GM10248 (cell line): ENCODE results near the gene ACACA.

ENCODE experiments used
- CTCF ChIA-PET: fragments of 300-600 bp; sonication (Branson Sonifier 250); formaldehyde crosslinking; extraction: SDS; loops from one replicate; lab custom pipeline; 2021; ENCODE audit warnings: antibody characterized with exemption; lab: Yijun Ruan, JAX
- POLR2A ChIA-PET: fragments of 350-650 bp; sonication (Branson Sonifier 250); formaldehyde crosslinking; extraction: SDS; loops from one replicate; lab custom pipeline; 2020; ENCODE audit warnings: antibody characterized with exemption; lab: Yijun Ruan, JAX
- DNase-seq: peaks from one replicate; pipeline ENCODE4 v3.0.0; 2012; ENCODE audit errors: extremely low spot score
- TF ChIP-seq, protein P1 (sequence below): IDR thresholded peaks from 2 replicates; pipeline ENCODE4 v1.5.1; 2012; ENCODE audit warnings: mild to moderate bottlenecking, low read depth; ENCODE audit errors: extremely low read depth, missing control alignments, control extremely low read depth

Gene ACACA

DNA sequence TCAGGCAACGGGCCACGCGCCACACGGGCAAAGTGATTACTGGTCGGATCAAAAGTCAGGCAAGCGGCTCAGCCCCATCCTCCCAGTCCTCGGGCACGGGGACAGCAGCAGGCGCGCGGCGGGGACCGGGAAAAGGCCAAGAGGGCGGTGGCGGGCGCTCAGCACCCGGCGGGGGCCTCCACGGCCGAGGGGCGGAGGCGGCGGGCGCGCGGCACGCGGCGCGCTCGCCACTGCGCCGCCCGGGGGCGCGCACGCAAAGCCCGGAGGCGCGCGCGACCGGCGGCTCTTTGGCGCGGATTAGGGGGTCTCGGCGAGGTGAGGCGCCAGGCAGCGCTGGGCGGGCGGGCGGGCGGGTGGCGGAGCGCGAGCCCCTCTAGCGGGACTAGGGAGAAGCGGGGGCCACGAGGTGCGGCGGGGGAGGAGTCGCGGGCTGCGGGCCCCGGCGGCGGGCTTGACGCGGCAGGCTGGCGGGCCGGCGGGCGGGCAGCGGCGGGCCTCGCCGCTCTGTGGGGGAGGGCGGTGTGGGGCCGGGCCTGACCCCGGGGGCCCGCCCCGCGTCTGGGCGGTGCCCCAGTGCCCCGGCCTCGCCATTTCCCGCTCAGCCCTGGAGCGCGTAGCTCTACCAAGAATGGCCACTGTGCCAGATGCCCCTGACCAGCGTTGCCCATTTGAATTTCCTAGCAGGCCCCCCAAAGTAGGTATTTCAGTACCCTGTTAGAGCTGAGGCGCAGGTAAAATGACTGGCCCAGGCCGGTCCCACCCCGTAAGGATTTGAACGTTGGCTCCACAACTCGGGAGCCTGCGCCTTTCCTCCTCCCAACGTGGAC, at the start of gene ACACA, which contains the start of gene TADA2A:
Gene ACACA, minus strand, starts transcription at position 202 of the 827 bp plus-strand sequence. CDS start 537 bp downstream, outside the sequence.
Gene TADA2A, plus strand, starts transcription at position 252 of the 827 bp plus-strand sequence. CDS start 4,480 bp downstream, outside the sequence.
- CTCF ChIA-PET: interaction anchor here (1.0 to 2.9 kb wide), 4 partner anchors 9 to 34 kb away, joined by 4 to 19 read pairs (median 8); no protein-coding TSS in a partner anchor
- POLR2A ChIA-PET: interaction anchor here (0.6 kb wide), 2 partner anchors 48 to 265 kb away, joined by 7 to 8 read pairs; no protein-coding TSS in a partner anchor
- TF ChIP-seq, protein P1, sequence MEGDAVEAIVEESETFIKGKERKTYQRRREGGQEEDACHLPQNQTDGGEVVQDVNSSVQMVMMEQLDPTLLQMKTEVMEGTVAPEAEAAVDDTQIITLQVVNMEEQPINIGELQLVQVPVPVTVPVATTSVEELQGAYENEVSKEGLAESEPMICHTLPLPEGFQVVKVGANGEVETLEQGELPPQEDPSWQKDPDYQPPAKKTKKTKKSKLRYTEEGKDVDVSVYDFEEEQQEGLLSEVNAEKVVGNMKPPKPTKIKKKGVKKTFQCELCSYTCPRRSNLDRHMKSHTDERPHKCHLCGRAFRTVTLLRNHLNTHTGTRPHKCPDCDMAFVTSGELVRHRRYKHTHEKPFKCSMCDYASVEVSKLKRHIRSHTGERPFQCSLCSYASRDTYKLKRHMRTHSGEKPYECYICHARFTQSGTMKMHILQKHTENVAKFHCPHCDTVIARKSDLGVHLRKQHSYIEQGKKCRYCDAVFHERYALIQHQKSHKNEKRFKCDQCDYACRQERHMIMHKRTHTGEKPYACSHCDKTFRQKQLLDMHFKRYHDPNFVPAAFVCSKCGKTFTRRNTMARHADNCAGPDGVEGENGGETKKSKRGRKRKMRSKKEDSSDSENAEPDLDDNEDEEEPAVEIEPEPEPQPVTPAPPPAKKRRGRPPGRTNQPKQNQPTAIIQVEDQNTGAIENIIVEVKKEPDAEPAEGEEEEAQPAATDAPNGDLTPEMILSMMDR: no peak
- peak; percentile 95 for DNase-seq

DNA sequence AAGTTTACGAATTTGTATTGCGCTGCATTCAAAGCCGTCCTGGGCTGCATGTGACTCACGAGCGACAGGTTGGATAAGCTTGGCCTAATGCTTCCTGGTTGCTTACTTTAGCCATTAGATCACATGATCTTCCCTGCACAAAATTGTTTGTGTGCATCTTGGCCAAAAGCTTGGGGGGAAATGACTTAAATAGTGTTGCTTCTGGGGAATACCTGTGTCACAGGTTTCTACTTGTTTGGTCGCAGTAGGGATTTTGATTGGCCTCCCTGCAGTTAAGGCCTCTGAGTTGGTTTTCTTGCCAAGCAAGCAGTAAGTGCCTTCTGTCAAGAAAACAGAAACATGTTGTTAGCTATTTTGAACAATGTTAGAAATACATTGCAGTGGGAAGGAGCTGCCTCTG, 43.5 kb upstream of the ACACA start:
- CTCF ChIA-PET: interaction anchor here (1.4 to 2.7 kb wide), 4 partner anchors 9 to 21 kb away, joined by 3 to 11 read pairs (median 6); no protein-coding TSS in a partner anchor
- TF ChIP-seq, protein P1: no peak
- POLR2A ChIA-PET: no interaction called here
- DNase-seq: no peak

DNA sequence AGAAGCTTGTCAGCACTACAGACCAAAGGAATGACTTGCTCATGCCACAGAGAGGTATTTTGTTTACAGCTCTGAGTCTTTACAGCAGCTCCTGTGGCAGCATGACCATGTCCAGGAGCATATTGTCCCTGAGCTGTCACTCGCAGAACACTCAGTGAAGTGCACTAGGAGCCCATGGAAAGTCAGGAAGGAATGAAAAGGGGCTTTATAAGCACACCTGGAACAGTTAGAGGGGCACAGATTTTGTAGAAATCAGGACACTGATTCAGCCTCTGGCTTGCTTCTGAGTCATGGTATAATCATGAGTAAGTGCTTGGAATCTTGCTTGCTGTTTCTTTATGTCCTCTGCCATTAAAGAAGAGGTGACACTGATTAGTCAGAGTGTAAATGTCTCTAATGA, 41.0 kb upstream of the ACACA start:
- no peak for DNase-seq
- TF ChIP-seq, protein P1: no peak
- CTCF ChIA-PET: interaction anchor here (1.0 to 1.5 kb wide), 2 partner anchors 10 to 18 kb away, joined by 3 to 12 read pairs; no protein-coding TSS in a partner anchor
- POLR2A ChIA-PET: no interaction called here

DNA sequence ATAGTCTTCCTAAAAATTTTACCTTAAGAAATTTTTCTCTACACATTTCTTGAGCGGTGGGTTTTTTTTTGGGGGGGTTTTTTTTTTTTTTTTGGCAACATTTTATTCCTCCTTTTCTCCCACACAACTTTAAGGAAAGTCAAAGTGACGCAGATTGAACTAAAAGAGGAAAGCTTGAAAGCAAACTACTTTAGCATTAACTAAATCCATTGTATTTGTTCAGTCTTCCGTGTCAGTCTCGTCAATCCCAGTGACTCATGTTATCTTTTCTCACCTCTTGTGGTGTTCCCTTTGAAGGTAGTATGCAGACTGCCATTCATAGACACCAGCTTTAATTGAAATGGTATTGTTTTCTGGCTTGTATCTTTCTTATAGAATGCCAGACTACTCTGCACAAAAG, 39.4 kb upstream of the ACACA start:
- TF ChIP-seq, protein P1: no peak
- POLR2A ChIA-PET: no interaction called here
- CTCF ChIA-PET: interaction anchor here (1.2 to 1.7 kb wide), 3 partner anchors 8 to 73 kb away, joined by 3 to 12 read pairs (median 4); no protein-coding TSS in a partner anchor
- DNase-seq: peak; percentile 27

DNA sequence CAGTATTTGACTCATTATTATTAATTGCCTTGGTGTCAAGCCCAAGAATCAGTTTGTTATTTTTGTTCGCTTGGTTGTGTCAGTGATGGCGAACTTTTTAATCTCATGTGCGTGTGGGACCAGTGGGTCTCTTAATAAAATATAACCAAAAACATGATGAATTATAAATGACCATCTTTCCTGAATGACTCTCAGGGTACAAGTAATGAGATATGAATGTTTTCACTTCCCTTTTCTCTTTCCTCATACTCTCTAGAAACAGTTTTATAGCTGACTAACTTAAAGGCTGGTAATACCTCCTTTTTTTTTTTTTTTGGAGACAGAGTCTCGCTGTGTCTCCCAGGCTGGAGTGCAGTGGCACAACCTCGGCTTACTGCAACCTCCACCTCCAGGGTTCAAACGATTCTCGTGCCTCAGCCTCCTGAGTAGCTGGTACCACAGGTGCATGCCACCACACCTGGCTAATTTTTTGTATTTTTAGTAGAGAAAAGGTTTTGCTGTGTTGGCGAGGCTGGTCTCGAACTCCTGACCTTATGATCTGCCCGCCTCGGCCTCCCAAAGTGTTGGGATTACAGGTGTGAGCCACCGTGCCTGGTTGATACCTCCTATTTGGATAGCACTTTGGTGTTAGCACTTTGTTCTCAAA, 34.9 kb upstream of the ACACA start:
- ChIA-PET CTCF (interaction anchor here (0.7 to 1.3 kb wide), 4 partner anchors 9 to 34 kb away, joined by 3 to 4 read pairs (median 4); partner anchors contain the start of genes ACACA and TADA2A), POLR2A (interaction anchor here (0.9 kb wide), 1 partner anchor 11 kb away, joined by 4 read pairs; no protein-coding TSS in a partner anchor)
- DNase-seq: peak; percentile 59

DNA sequence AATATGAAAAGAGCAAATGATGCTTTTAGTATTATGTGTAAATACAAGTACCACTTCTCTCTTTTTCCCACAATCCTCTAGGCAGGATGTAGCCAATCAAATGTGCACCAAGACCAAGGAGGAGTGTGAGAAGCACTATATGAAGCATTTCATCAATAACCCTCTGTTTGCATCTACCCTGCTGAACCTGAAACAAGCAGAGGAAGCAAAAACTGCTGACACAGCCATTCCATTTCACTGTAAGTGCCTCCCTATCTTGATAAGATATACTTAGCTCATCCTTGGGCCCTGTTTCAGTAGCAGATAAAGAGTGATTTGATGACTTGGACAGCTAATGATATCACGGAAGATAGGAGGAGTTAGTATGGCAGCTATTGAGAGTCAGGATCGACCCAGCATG, 33.8 kb upstream of the ACACA start:
- CTCF ChIA-PET: interaction anchor here (1.0 to 1.7 kb wide), 3 partner anchors 11 to 33 kb away, joined by 4 to 5 read pairs (median 4); partner anchors contain the start of genes ACACA and TADA2A
- TF ChIP-seq, protein P1: no peak
- DNase-seq: no peak
- POLR2A ChIA-PET: interaction anchor here (0.9 kb wide), 1 partner anchor 10 kb away, joined by 4 read pairs; no protein-coding TSS in a partner anchor
